GM06990 (cell line): ENCODE data around the gene RGS14.
"Not testable (repeated sequence)": the region's sequence is repeated elsewhere in the genome, so short reads cannot be mapped to it uniquely, and the experiment has no call there.

Source experiments
- DNase-seq: peaks from one replicate; pipeline ENCODE4 v3.0.0-alpha.2; 2011; ENCODE audit not compliant: insufficient read length; ENCODE audit errors: extremely low read depth
- H3K27me3 ChIP-seq: replicated peaks from 2 replicates; pipeline ENCODE4 v1.6.0; 2011; ENCODE audit warnings: low read length; ENCODE audit not compliant: control insufficient read depth, insufficient read depth
- H3K36me3 ChIP-seq: 2 replicates; pipeline ENCODE4 v1.5.1; 2011; ENCODE audit warnings: low read length; ENCODE audit not compliant: control insufficient read depth, insufficient read depth
- H3K4me3 ChIP-seq: replicated peaks from 2 replicates; pipeline ENCODE4 v1.5.1; 2011; ENCODE audit warnings: low read depth, mild to moderate bottlenecking, control low read depth, low read length
- CTCF ChIP-seq: IDR thresholded peaks from 2 replicates; pipeline ENCODE4 v1.5.1; 2011; ENCODE audit warnings: low read length, control low read depth, mild to moderate bottlenecking, inconsistent platforms; ENCODE audit not compliant: insufficient read depth, poor library complexity, severe bottlenecking

Gene RGS14

DNA sequence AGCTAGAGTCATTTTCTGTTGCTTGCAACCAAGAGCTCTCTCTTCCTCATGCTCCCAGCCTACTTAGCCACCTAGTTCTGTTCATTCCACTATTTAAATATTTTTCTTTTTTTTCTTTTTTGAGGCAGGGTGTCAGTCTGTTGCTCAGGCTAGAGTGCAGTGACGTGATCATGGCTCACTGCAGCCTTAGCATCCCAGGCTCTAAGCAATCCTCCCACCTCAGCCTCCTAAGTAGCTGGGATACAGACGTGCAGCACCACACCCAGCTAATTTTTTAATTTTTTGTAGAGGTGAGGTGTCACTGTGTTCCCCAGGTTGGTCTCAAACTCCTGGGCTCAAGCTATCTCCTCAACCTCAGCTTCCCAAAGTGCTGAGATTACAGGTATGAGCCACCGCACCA, 56.8 kb downstream of the RGS14 start:
- Histone ChIP-seq H3K4me3 (no peak overlapping the region), H3K27me3 (no peaks in the 10 kb centered on the region), H3K36me3 (no peaks in the 10 kb centered on the region)
- TF ChIP-seq CTCF, result no peak
- DNase-seq, result no peak

- not testable (repeated sequence) for H3K36me3 ChIP-seq
These were observed 59.4 kb downstream of the RGS14 start for GRCh38 chr5:177417081-177417480.

GRCh38 chr5:177419046-177419445, 61.3 kb downstream of the RGS14 start:
- no peak for DNase-seq
- H3K27me3 ChIP-seq, result no peaks in the 10 kb centered on the region
- no peaks in the 10 kb centered on the region for H3K36me3 ChIP-seq
- H3K4me3 ChIP-seq, result no peak overlapping the region
- TF ChIP-seq CTCF, result no peak

More at GRCh38 chr5:177417081-177417480, 59.4 kb downstream of the RGS14 start:
- H3K27me3 ChIP-seq, H3K4me3 ChIP-seq, DNase-seq: not testable (repeated sequence)

- not testable (repeated sequence) for H3K36me3 ChIP-seq, H3K27me3 ChIP-seq, H3K4me3 ChIP-seq, DNase-seq
These were observed 62.7 kb downstream of the RGS14 start for GRCh38 chr5:177420472-177420871.

DNA sequence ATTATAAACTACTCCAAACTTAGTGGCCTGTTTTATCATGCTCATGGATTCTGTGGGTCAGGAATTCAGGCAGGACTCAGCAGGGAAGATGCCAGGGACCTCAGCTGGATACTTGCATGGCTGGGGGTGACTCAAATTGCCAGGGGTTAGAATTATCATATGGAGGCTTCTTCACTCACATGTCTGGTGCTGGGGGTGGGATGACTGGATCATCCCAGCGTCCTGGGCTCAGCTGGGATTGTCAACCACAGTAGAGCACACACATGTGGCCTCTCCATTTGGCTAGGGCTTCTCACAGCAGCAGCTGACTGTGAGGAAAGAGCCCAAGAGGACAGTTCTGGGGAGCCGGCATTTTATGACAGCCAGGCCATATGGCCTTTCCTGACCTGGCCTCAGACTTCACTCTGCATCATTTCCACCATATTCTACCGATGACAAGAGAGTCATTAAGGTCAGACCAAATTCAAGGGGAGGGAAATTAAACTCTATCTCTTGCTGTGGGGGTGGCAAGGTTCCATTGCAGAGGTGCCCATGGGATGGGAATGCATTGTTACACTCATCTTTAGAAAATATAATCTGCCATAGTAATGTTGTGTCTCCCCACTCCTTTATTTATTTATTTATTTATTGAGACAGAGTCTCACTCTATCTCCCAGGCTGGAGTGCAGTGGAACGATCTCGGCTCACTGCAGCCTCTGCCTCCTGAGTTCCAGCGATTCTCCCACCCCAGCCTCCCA, 63.5 kb downstream of the RGS14 start:
- H3K27me3 ChIP-seq, result no peaks in the 10 kb centered on the region
- DNase-seq, result no peak
- no peaks in the 10 kb centered on the region for H3K36me3 ChIP-seq
- no peak overlapping the region for H3K4me3 ChIP-seq
- TF ChIP-seq CTCF, result no peak
